PFSK-1 (cell line): ENCODE data around the gene C2orf49.

ENCODE experiments used
- FOXP2 ChIP-seq: optimal IDR thresholded peaks from 2 replicates; pipeline ENCODE3; 2011; ENCODE audit warnings: borderline replicate concordance, control low read depth, inconsistent platforms; ENCODE audit not compliant: insufficient read depth; ENCODE audit errors: extremely low read length, extremely low read depth
- POLR2AphosphoS5 ChIP-seq: IDR thresholded peaks from 2 replicates; pipeline ENCODE4 v1.6.1; 2012; ENCODE audit warnings: low read depth, mild to moderate bottlenecking, control low read depth, low read length, moderate library complexity
- SIN3A ChIP-seq: IDR thresholded peaks from 2 replicates; pipeline ENCODE4 v1.6.1; 2012; ENCODE audit warnings: mild to moderate bottlenecking, low read length, moderate library complexity, borderline replicate concordance; ENCODE audit not compliant: insufficient read depth
- TAF1 ChIP-seq: IDR thresholded peaks from 2 replicates; pipeline ENCODE4 v1.6.1; 2012; ENCODE audit warnings: low read length, control low read depth, borderline replicate concordance; ENCODE audit not compliant: insufficient read depth
- TF ChIP-seq, protein P1 (sequence below), 2 experiments: IDR thresholded peaks; 2 replicates each; pipeline versions ENCODE4 v1.6.1 to v1.8.0; 2011 to 2012; ENCODE audit warnings: low read depth in 2 of 2, low read length in 2 of 2, control low read depth in 1 of 2, inconsistent platforms in 1 of 2, mild to moderate bottlenecking in 1 of 2, moderate library complexity in 1 of 2; ENCODE audit not compliant: insufficient read depth in 1 of 2

DNA sequence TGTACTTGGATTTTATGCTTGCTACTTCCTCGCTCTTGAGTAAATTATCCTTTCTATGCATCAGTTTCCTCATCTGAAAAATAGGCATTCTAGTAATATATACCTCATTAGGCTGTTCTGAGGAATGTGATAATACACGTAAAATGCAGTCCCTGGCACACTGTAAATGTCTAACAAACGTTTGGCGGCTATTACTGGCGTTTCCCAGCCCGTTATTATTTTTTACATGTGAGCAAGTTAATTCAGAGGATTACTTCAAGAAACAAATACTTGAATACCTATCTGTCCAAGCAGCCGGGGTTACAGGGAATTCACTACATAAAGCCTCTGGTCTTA lies 586 bp upstream of the C2orf49 start:
- TF ChIP-seq SIN3A (no peak), FOXP2 (no peak), TAF1 (no peak), POLR2AphosphoS5 (no peak; the same call in 1 of the 2 replicates)
- TF ChIP-seq, protein P1, sequence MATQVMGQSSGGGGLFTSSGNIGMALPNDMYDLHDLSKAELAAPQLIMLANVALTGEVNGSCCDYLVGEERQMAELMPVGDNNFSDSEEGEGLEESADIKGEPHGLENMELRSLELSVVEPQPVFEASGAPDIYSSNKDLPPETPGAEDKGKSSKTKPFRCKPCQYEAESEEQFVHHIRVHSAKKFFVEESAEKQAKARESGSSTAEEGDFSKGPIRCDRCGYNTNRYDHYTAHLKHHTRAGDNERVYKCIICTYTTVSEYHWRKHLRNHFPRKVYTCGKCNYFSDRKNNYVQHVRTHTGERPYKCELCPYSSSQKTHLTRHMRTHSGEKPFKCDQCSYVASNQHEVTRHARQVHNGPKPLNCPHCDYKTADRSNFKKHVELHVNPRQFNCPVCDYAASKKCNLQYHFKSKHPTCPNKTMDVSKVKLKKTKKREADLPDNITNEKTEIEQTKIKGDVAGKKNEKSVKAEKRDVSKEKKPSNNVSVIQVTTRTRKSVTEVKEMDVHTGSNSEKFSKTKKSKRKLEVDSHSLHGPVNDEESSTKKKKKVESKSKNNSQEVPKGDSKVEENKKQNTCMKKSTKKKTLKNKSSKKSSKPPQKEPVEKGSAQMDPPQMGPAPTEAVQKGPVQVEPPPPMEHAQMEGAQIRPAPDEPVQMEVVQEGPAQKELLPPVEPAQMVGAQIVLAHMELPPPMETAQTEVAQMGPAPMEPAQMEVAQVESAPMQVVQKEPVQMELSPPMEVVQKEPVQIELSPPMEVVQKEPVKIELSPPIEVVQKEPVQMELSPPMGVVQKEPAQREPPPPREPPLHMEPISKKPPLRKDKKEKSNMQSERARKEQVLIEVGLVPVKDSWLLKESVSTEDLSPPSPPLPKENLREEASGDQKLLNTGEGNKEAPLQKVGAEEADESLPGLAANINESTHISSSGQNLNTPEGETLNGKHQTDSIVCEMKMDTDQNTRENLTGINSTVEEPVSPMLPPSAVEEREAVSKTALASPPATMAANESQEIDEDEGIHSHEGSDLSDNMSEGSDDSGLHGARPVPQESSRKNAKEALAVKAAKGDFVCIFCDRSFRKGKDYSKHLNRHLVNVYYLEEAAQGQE (IDR thresholded peaks at IDR 0.05; ENCODE audit: insufficient read depth in 1 of 2, low read depth in 2 of 2, low read length in 2 of 2), result no peak
